ENCODE data around the gene KRT71.

Gene KRT71

GRCh38 chr12:52537101-52537500, 15.8 kb downstream of the KRT71 start:
- no peak for DNase-seq

GRCh38 chr12:52535574-52535973, 17.4 kb downstream of the KRT71 start:
- no peak for DNase-seq

GRCh38 chr12:52534482-52534881, 18.5 kb downstream of the KRT71 start:
- no peak for DNase-seq

- DNase-seq = no peak
Measured at GRCh38 chr12:52533686-52534470, 19.1 kb downstream of the KRT71 start.

- DNase-seq = peak; percentile 6 to 28
Measured at GRCh38 chr12:52532636-52533035, 20.3 kb downstream of the KRT71 start.

GRCh38 chr12:52531566-52532300, 21.2 kb downstream of the KRT71 start:
- peak; percentile 67 to 77 for DNase-seq

GRCh38 chr12:52530905-52531304, 22.0 kb downstream of the KRT71 start:
- no peak for DNase-seq

- no peak for DNase-seq
Measured at GRCh38 chr12:52530366-52530765, 22.6 kb downstream of the KRT71 start.

- no peak for DNase-seq
Measured at GRCh38 chr12:52529846-52530245, 23.1 kb downstream of the KRT71 start.

GRCh38 chr12:52529417-52529816, 23.5 kb downstream of the KRT71 start:
- no peak for DNase-seq

- DNase-seq = no peak
Measured at GRCh38 chr12:52528641-52529143, 24.3 kb downstream of the KRT71 start.

GRCh38 chr12:52527121-52527800, 25.7 kb downstream of the KRT71 start:
- DNase-seq = no peak

GRCh38 chr12:52526511-52526951, 26.4 kb downstream of the KRT71 start:
- no peak for DNase-seq

- DNase-seq = no peak
Measured at GRCh38 chr12:52525661-52526499, 27.1 kb downstream of the KRT71 start.

- no peak for DNase-seq
Measured at GRCh38 chr12:52524898-52525591, 27.9 kb downstream of the KRT71 start.

GRCh38 chr12:52524241-52524897, 28.6 kb downstream of the KRT71 start:
- no peak for DNase-seq

- no peak for DNase-seq
Measured at GRCh38 chr12:52523824-52524223, 29.1 kb downstream of the KRT71 start.

- no peak for DNase-seq
Measured at GRCh38 chr12:52522346-52523011, 30.5 kb downstream of the KRT71 start.

- no peak for DNase-seq
Measured at GRCh38 chr12:52521568-52522266, 31.2 kb downstream of the KRT71 start.

- DNase-seq = no peak
Measured at GRCh38 chr12:52521175-52521567, 31.8 kb downstream of the KRT71 start.

Data from inflammatory macrophage treated with lipopolysaccharide for 1 hour (primary cell).